PFSK-1 (cell line): ENCODE measurements around the gene PAPPA2.

ENCODE experiments used
- FOXP2 ChIP-seq: optimal IDR thresholded peaks from 2 replicates; pipeline ENCODE3; 2011; ENCODE audit warnings: borderline replicate concordance, control low read depth, inconsistent platforms; ENCODE audit not compliant: insufficient read depth; ENCODE audit errors: extremely low read length, extremely low read depth
- POLR2AphosphoS5 ChIP-seq: IDR thresholded peaks from 2 replicates; pipeline ENCODE4 v1.6.1; 2012; ENCODE audit warnings: low read depth, mild to moderate bottlenecking, control low read depth, low read length, moderate library complexity
- REST ChIP-seq, 2 experiments: IDR thresholded peaks; 2 replicates each; pipeline versions ENCODE4 v1.6.1 to v1.8.0; 2011 to 2012; ENCODE audit warnings: low read depth in 2 of 2, low read length in 2 of 2, control low read depth in 1 of 2, inconsistent platforms in 1 of 2, mild to moderate bottlenecking in 1 of 2, moderate library complexity in 1 of 2; ENCODE audit not compliant: insufficient read depth in 1 of 2
- SIN3A ChIP-seq: IDR thresholded peaks from 2 replicates; pipeline ENCODE4 v1.6.1; 2012; ENCODE audit warnings: mild to moderate bottlenecking, low read length, moderate library complexity, borderline replicate concordance; ENCODE audit not compliant: insufficient read depth
- TAF1 ChIP-seq: IDR thresholded peaks from 2 replicates; pipeline ENCODE4 v1.6.1; 2012; ENCODE audit warnings: low read length, control low read depth, borderline replicate concordance; ENCODE audit not compliant: insufficient read depth

PAPPA2 gene

GRCh38 chr1:176469450-176470010, 6.6 kb downstream of the PAPPA2 start:
- TF ChIP-seq TAF1 (no peak), REST (IDR thresholded peaks at IDR 0.05; ENCODE audit: insufficient read depth in 1 of 2, low read depth in 2 of 2, low read length in 2 of 2) (no peak), SIN3A (no peak), POLR2AphosphoS5 (no peak), FOXP2 (no peak)

- TF ChIP-seq POLR2AphosphoS5: no peak
- no peak for TF ChIP-seq SIN3A
- no peak for TF ChIP-seq FOXP2
- no peak for TF ChIP-seq TAF1
- no peak for TF ChIP-seq REST (IDR thresholded peaks at IDR 0.05; ENCODE audit: insufficient read depth in 1 of 2, low read depth in 2 of 2, low read length in 2 of 2)
Measured at GRCh38 chr1:176471338-176472121, 8.6 kb downstream of the PAPPA2 start.

GRCh38 chr1:176479971-176480370, 17.0 kb downstream of the PAPPA2 start:
- TF ChIP-seq POLR2AphosphoS5 (no peak), FOXP2 (no peak), SIN3A (no peak), TAF1 (no peak), REST (IDR thresholded peaks at IDR 0.05; ENCODE audit: insufficient read depth in 1 of 2, low read depth in 2 of 2, low read length in 2 of 2) (no peak)

GRCh38 chr1:176480750-176481149, 17.8 kb downstream of the PAPPA2 start:
- TF ChIP-seq SIN3A: no peak
- TF ChIP-seq TAF1: no peak
- no peak for TF ChIP-seq REST (IDR thresholded peaks at IDR 0.05; ENCODE audit: insufficient read depth in 1 of 2, low read depth in 2 of 2, low read length in 2 of 2)
- TF ChIP-seq FOXP2: no peak
- TF ChIP-seq POLR2AphosphoS5: no peak
